Progenitor cell of endocrine pancreas (in vitro differentiated cells): ENCODE results near the gene GRAMD1C. TPM values are rescaled to one million over a fixed set of nuclear protein-coding genes. Genes with fewer than 3 reads are reported as not detected.
A peak's percentile ranks its signal among the peaks of the same experiment; 100 is the strongest.

Experiments used
- DNase-seq: peaks from one replicate; pipeline ENCODE4 v3.0.0; 2021; ENCODE audit warnings: low spot score; ENCODE audit not compliant: unreplicated experiment
- H3K27ac Mint-ChIP-seq: 2 replicates; pipeline ENCODE4 v1.8.0; 2021; ENCODE audit warnings: mild to moderate bottlenecking, moderate library complexity, mixed read lengths
- H3K27me3 Mint-ChIP-seq: 2 replicates; pipeline ENCODE4 v1.8.0; 2021; ENCODE audit warnings: mixed read lengths
- H3K36me3 Mint-ChIP-seq: 2 replicates; pipeline ENCODE4 v1.8.0; 2022; ENCODE audit warnings: mixed read lengths; ENCODE audit not compliant: insufficient read depth
- H3K4me1 Mint-ChIP-seq: 2 replicates; pipeline ENCODE4 v1.8.0; 2021; ENCODE audit warnings: low read depth, mixed read lengths
- H3K4me3 Mint-ChIP-seq: 2 replicates; pipeline ENCODE4 v1.8.0; 2021; ENCODE audit warnings: low read depth, mild to moderate bottlenecking, moderate library complexity, mixed read lengths
- H3K9me3 Mint-ChIP-seq: 2 replicates; pipeline ENCODE4 v1.8.0; 2021; ENCODE audit warnings: low read depth, mixed read lengths
- total RNA-seq: library from RNA; stranded (reverse); gene quantifications from 2 replicates; pipeline ENCODE4 v1.2.1, GENCODE V29; 2021
- TF ChIP-seq, protein P1 (sequence below): fragments of 200-600 bp; sonication (generic); IDR thresholded peaks from one replicate; pipeline ENCODE4 v1.5.0; 2021; ENCODE audit warnings: antibody characterized with exemption, mild to moderate bottlenecking; ENCODE audit not compliant: unreplicated experiment

GRAMD1C gene
- total RNA-seq, 1 donor from 2014 or later: 1.7 TPM

DNA sequence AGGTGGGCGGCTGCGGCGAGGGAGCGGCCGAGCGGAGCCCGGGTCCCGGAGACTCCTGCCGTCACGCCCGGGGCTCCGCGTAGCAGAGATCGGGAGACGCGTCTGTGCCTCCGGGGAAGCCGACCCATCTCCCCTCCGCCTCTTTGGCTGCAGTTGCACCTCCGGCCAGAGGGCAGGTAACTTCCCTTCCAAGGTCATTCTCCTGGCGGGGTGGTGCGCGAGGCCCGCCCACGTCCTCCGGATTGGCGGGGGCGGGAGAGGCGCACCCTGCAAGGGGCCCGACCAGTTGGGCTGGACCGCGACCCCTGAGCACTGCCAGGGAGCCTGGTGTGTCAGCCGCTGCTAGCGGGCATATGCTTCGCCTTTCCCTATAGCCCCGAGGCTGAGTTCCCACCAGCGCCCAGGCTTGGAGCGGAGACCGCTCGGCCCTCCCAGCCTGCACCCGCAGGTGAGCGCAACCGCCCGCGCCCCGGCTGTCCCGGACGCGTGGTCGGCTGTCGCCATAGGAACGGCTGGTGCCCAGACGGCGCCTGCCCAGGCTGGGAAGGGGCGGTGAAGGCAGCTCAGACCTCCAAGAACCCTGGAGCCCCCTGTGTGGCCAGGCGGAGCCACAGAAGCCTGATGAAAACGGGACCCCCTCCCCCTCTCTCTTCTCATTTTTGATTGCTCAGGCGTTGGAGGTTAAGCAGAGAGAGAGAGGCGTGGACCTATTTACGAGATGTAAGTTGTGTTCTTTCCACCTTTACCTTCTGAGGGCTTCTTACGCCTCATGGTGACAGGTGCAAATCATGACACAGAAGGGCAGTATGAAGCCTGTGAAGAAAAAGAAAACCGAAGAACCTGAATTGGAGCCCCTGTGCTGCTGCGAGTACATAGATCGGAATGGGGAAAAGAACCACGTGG is 109.7 kb downstream of the GRAMD1C start:
- Mint-ChIP-seq H3K4me1 (peaks cover 13% of the 10 kb centered on the region), H3K4me3 (peak overlapping the region; percentile 70), H3K27ac (peak overlapping the region; percentile 73), H3K27me3 (peaks cover 19% of the 10 kb centered on the region), H3K9me3 (no peaks in the 10 kb centered on the region), H3K36me3 (peaks cover 8% of the 10 kb centered on the region)
- TF ChIP-seq, protein P1, sequence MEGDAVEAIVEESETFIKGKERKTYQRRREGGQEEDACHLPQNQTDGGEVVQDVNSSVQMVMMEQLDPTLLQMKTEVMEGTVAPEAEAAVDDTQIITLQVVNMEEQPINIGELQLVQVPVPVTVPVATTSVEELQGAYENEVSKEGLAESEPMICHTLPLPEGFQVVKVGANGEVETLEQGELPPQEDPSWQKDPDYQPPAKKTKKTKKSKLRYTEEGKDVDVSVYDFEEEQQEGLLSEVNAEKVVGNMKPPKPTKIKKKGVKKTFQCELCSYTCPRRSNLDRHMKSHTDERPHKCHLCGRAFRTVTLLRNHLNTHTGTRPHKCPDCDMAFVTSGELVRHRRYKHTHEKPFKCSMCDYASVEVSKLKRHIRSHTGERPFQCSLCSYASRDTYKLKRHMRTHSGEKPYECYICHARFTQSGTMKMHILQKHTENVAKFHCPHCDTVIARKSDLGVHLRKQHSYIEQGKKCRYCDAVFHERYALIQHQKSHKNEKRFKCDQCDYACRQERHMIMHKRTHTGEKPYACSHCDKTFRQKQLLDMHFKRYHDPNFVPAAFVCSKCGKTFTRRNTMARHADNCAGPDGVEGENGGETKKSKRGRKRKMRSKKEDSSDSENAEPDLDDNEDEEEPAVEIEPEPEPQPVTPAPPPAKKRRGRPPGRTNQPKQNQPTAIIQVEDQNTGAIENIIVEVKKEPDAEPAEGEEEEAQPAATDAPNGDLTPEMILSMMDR: peak; percentile 27
- peak; percentile 58 for DNase-seq

DNA sequence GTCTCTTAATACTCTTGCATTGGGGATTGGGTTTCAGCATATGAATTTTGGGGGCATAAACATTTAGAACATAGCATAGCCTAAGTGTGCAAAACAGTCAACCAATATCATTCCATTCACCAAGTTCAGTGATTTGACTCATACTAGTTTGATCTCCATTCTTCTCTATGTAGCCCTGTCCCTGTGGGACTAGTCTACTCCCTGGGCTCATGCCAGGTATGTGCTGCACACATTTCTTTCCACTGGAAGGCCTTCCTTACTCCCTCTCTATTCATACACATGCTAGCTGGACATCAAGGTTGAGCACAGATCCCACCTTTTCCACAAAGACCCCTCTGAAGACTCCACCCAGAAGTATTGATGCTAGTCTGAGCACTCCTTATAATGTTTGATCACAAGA is 114.3 kb downstream of the GRAMD1C start:
- H3K4me3 Mint-ChIP-seq: no peak overlapping the region
- peaks cover 10% of the 10 kb centered on the region for H3K36me3 Mint-ChIP-seq
- H3K27ac Mint-ChIP-seq: no peak overlapping the region
- TF ChIP-seq, protein P1: no peak
- peaks cover 8% of the 10 kb centered on the region for H3K4me1 Mint-ChIP-seq
- no peak for DNase-seq
- no peaks in the 10 kb centered on the region for H3K9me3 Mint-ChIP-seq
- H3K27me3 Mint-ChIP-seq: peaks cover 12% of the 10 kb centered on the region

DNA sequence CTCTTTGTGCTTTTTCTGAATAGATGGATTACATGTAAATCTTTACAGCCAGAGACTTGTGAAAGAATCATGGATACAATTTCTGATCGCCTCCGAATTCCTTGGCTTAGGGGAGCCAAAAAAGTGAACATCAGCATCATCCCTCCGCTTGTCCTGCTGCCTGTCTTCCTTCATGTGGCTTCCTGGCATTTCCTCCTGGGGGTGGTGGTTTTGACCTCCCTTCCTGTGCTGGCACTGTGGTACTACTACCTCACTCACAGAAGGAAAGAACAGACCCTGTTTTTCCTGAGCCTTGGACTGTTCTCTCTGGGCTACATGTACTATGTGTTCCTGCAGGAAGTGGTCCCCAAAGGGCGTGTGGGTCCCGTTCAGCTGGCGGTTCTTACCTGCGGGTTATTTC is 115.1 kb downstream of the GRAMD1C start:
- Mint-ChIP-seq H3K9me3 (no peaks in the 10 kb centered on the region), H3K4me3 (no peak overlapping the region), H3K27me3 (peaks cover 10% of the 10 kb centered on the region), H3K27ac (no peak overlapping the region), H3K4me1 (peaks cover 6% of the 10 kb centered on the region), H3K36me3 (peaks cover 10% of the 10 kb centered on the region)
- TF ChIP-seq, protein P1: no peak
- DNase-seq: no peak

DNA sequence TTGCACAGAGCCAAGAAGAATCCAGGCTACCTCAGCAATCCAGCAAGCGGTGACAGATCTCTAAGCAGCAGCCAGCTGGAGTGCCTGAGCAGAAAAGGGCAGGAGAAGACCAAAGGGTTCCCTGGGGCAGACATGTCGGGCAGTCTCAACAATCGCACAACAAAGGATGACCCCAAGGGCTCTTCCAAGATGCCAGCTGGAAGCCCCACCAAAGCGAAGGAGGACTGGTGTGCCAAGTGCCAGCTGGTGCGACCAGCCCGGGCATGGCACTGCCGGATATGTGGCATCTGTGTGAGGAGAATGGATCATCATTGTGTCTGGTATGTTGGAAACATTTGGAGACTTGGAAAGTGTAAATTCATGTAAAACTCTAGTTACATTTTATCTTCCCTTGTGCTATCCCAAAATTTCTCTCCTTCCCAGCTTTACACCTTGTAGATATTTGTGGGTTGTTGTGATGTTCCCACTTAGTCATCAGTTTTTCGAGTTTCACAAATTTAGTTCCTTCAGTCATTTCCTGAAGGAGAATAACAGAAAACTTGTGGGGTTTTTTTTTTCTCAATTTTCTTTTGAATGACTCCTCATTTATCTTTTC is 115.6 kb downstream of the GRAMD1C start:
- H3K9me3 Mint-ChIP-seq: no peaks in the 10 kb centered on the region
- TF ChIP-seq, protein P1: no peak
- H3K27ac Mint-ChIP-seq: no peak overlapping the region
- H3K36me3 Mint-ChIP-seq: peaks cover 10% of the 10 kb centered on the region
- H3K4me3 Mint-ChIP-seq: no peak overlapping the region
- no peak for DNase-seq
- peaks cover 3% of the 10 kb centered on the region for H3K4me1 Mint-ChIP-seq
- H3K27me3 Mint-ChIP-seq: peaks cover 5% of the 10 kb centered on the region

DNA sequence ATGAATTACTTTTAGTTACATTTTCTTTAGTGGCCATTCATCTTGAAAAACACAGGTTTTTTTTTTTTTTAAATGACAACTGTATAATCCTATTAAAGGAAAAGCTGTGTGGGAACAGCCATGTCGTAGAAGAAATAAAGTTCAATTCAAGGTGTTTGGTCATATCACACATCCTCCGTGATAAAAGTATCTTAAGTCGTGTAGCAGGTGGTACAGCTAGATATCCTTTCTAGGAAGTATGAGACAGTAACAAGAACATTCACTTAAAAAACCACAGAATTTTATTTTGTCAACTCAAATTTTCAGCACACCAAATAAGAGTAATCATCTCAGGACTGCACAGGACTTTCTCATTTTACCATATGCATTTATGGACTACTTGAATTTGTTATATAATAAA is 125.3 kb downstream of the GRAMD1C start:
- H3K4me1 Mint-ChIP-seq: no peaks in the 10 kb centered on the region
- H3K27me3 Mint-ChIP-seq: no peaks in the 10 kb centered on the region
- no peak overlapping the region for H3K4me3 Mint-ChIP-seq
- H3K36me3 Mint-ChIP-seq: no peaks in the 10 kb centered on the region
- H3K9me3 Mint-ChIP-seq: no peaks in the 10 kb centered on the region
- TF ChIP-seq, protein P1: no peak
- DNase-seq: no peak
- H3K27ac Mint-ChIP-seq: no peak overlapping the region
